ENCODE results near the gene MUC13.

Gene MUC13

GRCh38 chr3:124862006-124862405 is 72.5 kb downstream of the MUC13 start:
- no peak for DNase-seq

- DNase-seq: no peak
These were observed 73.5 kb downstream of the MUC13 start for GRCh38 chr3:124861041-124861440.

- no peak for DNase-seq
These were observed 74.0 kb downstream of the MUC13 start for GRCh38 chr3:124860599-124860998.

GRCh38 chr3:124859025-124859424 is 75.5 kb downstream of the MUC13 start:
- no peak for DNase-seq

GRCh38 chr3:124858275-124858674 is 76.3 kb downstream of the MUC13 start:
- no peak for DNase-seq

GRCh38 chr3:124856677-124857076 is 77.9 kb downstream of the MUC13 start:
- DNase-seq: no peak

Measured in hippocampal formation (tissue), 2 donors.